SK-N-SH (cell line): ENCODE results near the gene UBXN10. TPM values are rescaled to one million over a fixed set of nuclear protein-coding genes. Genes with fewer than 3 reads are reported as not detected.

Experiments used
- CTCF ChIA-PET: fragments of 300-600, 350-600 bp; formaldehyde crosslinking; extraction: SDS; loops from one replicate; lab custom pipeline; 2021; lab: Yijun Ruan, JAX
- POLR2A ChIA-PET: fragments of 350-600 bp; sonication (Branson Sonifier 250); formaldehyde crosslinking; extraction: SDS; loops from one replicate; lab custom pipeline; 2020; ENCODE audit warnings: antibody characterized with exemption, inconsistent platforms; lab: Yijun Ruan, JAX
- DNase-seq: peaks from one replicate; pipeline ENCODE4 v3.0.0; 2012
- H2AFZ ChIP-seq: fragments of 200-600 bp; sonication (generic); 2 replicates; pipeline ENCODE4 v1.8.1; 2016; ENCODE audit warnings: antibody characterized with exemption, mild to moderate bottlenecking, low read depth
- H3F3A ChIP-seq: fragments of 200-600 bp; sonication (generic); replicated peaks from 2 replicates; pipeline ENCODE3; 2016; ENCODE audit warnings: antibody characterized with exemption, mild to moderate bottlenecking; ENCODE audit not compliant: insufficient read depth
- H3K27ac ChIP-seq, 2 experiments: fragments of 200-500 bp in 1 of 2; fragments of 200-600 bp in 1 of 2; sonication (Bioruptor generic) in 1 of 2; sonication (generic), shearing (Covaris generic) in 1 of 2; 2 replicates each; pipeline versions ENCODE4 v1.5.1 to v1.6.1; 2014 to 2016; ENCODE audit warnings: low read depth in 2 of 2, inconsistent platforms in 1 of 2, low read length in 1 of 2, mild to moderate bottlenecking in 1 of 2, mixed read lengths in 1 of 2
- H3K27me3 ChIP-seq: fragments of 200-600 bp; sonication (generic), shearing (Covaris generic); 2 replicates; pipeline ENCODE4 v1.6.1; 2016; ENCODE audit warnings: mixed run types; ENCODE audit not compliant: insufficient read depth
- H3K36me3 ChIP-seq, 2 experiments: fragments of 200-500 bp in 1 of 2; fragments of 200-600 bp in 1 of 2; sonication (Bioruptor generic) in 1 of 2; sonication (generic) in 1 of 2; replicated peaks in 1 of 2; 2 replicates each; pipeline versions ENCODE3 to v1.5.1; 2014 to 2016; ENCODE audit warnings: low read length in 1 of 2, mild to moderate bottlenecking in 1 of 2; ENCODE audit not compliant: insufficient read depth in 2 of 2, control insufficient read depth in 1 of 2
- H3K4me1 ChIP-seq, 2 experiments: fragments of 200-500 bp in 1 of 2; fragments of 200-600 bp in 1 of 2; sonication (Bioruptor generic) in 1 of 2; sonication (generic), shearing (Covaris generic) in 1 of 2; 2 replicates each; pipeline versions ENCODE4 v1.5.1 to v1.6.1; 2014 to 2016; ENCODE audit warnings: low read depth in 1 of 2, low read length in 1 of 2, mixed run types in 1 of 2; ENCODE audit not compliant: insufficient read depth in 2 of 2, control insufficient read depth in 1 of 2
- H3K4me2 ChIP-seq: fragments of 200-600 bp; sonication (generic), shearing (Covaris generic); 2 replicates; pipeline ENCODE4 v1.6.1; 2017; ENCODE audit warnings: mixed run types
- H3K4me3 ChIP-seq, 2 experiments: fragments of 200-500 bp in 1 of 2; fragments of 200-600 bp in 1 of 2; sonication (Bioruptor generic) in 1 of 2; sonication (generic), shearing (Covaris generic) in 1 of 2; 2 replicates each; pipeline versions ENCODE4 v1.5.1 to v1.8.1; 2014 to 2016; ENCODE audit warnings: low read depth in 2 of 2, inconsistent platforms in 1 of 2, low read length in 1 of 2, mild to moderate bottlenecking in 1 of 2, mixed read lengths in 1 of 2, moderate library complexity in 1 of 2
- H3K79me2 ChIP-seq: fragments of 200-600 bp; sonication (generic); 2 replicates; pipeline ENCODE4 v1.8.1; 2017; ENCODE audit warnings: mild to moderate bottlenecking; ENCODE audit not compliant: insufficient read depth
- H3K9ac ChIP-seq: fragments of 200-600 bp; sonication (generic); 2 replicates; pipeline ENCODE4 v1.6.1; 2017; ENCODE audit warnings: mixed run types
- H3K9me2 ChIP-seq: fragments of 200-600 bp; sonication (generic); 2 replicates; pipeline ENCODE4 v1.6.1; 2017; ENCODE audit warnings: mixed run types
- H3K9me3 ChIP-seq: fragments of 200-600 bp; sonication (generic); 2 replicates; pipeline ENCODE4 v1.6.1; 2017; ENCODE audit warnings: mixed run types, mild to moderate bottlenecking, moderate library complexity
- H4K20me1 ChIP-seq: fragments of 200-600 bp; sonication (generic); 2 replicates; pipeline ENCODE4 v1.6.1; 2017; ENCODE audit warnings: mild to moderate bottlenecking, mixed run types; ENCODE audit not compliant: insufficient read depth
- ELF1 ChIP-seq: IDR thresholded peaks from 2 replicates; pipeline ENCODE4 v1.4.0; 2012
- FOXM1 ChIP-seq: IDR thresholded peaks from 2 replicates; pipeline ENCODE4 v1.4.0; 2012; ENCODE audit warnings: low read depth, mild to moderate bottlenecking
- GATA2 ChIP-seq: sonication (generic); formaldehyde crosslinking; IDR thresholded peaks from 2 replicates; pipeline ENCODE4 v1.5.0; 2020; ENCODE audit warnings: mild to moderate bottlenecking, missing genetic modification reagents
- MEF2A ChIP-seq: IDR thresholded peaks from 2 replicates; pipeline ENCODE4 v1.4.0; 2012; ENCODE audit warnings: low read depth, borderline replicate concordance
- MXI1 ChIP-seq: IDR thresholded peaks from 2 replicates; pipeline ENCODE4 v1.6.1; 2012; ENCODE audit warnings: mild to moderate bottlenecking, low read depth, low read length, improper control_type of control experiment
- NRF1 ChIP-seq: IDR thresholded peaks from 2 replicates; pipeline ENCODE4 v1.6.1; 2012; ENCODE audit warnings: low read depth, mild to moderate bottlenecking, low read length
- RAD21 ChIP-seq: IDR thresholded peaks from 2 replicates; pipeline ENCODE4 v1.6.1; 2012; ENCODE audit warnings: mild to moderate bottlenecking, low read length
- RFX5 ChIP-seq: IDR thresholded peaks from 2 replicates; pipeline ENCODE4 v1.6.1; 2012; ENCODE audit warnings: mild to moderate bottlenecking, improper control_type of control experiment, low read length
- RXRA ChIP-seq: IDR thresholded peaks from 2 replicates; pipeline ENCODE4 v1.4.0; 2012; ENCODE audit warnings: low read depth, mild to moderate bottlenecking, borderline replicate concordance
- SMC3 ChIP-seq: IDR thresholded peaks from 2 replicates; pipeline ENCODE4 v1.6.1; 2012; ENCODE audit warnings: low read depth, low read length, improper control_type of control experiment
- TAF1 ChIP-seq: IDR thresholded peaks from 2 replicates; pipeline ENCODE4 v1.6.1; 2012; ENCODE audit warnings: low read depth, mild to moderate bottlenecking, low read length, moderate library complexity, borderline replicate concordance
- TCF12 ChIP-seq: IDR thresholded peaks from 2 replicates; pipeline ENCODE4 v1.4.0; 2012
- TEAD4 ChIP-seq: IDR thresholded peaks from 2 replicates; pipeline ENCODE4 v1.4.0; 2012; ENCODE audit warnings: mild to moderate bottlenecking, borderline replicate concordance; ENCODE audit not compliant: insufficient read depth
- WGBS: methylation state at CpG from one replicate; pipeline ENCODE4 v1.1.6; 2017; ENCODE audit warnings: low lambda C conversion rate; 5-methylcytosine and 5-hydroxymethylcytosine counted together
- polyA plus RNA-seq, 3 experiments: library from polyadenylated mRNA; depleted of rRNA; stranded (reverse); fragments of >200 nt; gene quantifications; 2 replicates each; pipeline ENCODE4 v1.2.3, GENCODE V29; 2012
- TF ChIP-seq, protein P1 (sequence below): IDR thresholded peaks from 2 replicates; pipeline ENCODE4 v1.4.0; 2012; ENCODE audit warnings: low read depth, borderline replicate concordance
- TF ChIP-seq, protein P2 (sequence below): IDR thresholded peaks from 2 replicates; pipeline ENCODE4 v1.4.0; 2012; ENCODE audit warnings: low read depth, borderline replicate concordance
- TF ChIP-seq, protein P3 (sequence below): fragments of 200-600 bp; sonication (generic); IDR thresholded peaks from 2 replicates; pipeline ENCODE4 v1.6.1; 2017; ENCODE audit warnings: antibody characterized with exemption, mild to moderate bottlenecking, moderate library complexity

UBXN10 gene
- polyA plus RNA-seq, 1 of the 3 experiments (the other 2 are of a cell fraction): not detected

DNA sequence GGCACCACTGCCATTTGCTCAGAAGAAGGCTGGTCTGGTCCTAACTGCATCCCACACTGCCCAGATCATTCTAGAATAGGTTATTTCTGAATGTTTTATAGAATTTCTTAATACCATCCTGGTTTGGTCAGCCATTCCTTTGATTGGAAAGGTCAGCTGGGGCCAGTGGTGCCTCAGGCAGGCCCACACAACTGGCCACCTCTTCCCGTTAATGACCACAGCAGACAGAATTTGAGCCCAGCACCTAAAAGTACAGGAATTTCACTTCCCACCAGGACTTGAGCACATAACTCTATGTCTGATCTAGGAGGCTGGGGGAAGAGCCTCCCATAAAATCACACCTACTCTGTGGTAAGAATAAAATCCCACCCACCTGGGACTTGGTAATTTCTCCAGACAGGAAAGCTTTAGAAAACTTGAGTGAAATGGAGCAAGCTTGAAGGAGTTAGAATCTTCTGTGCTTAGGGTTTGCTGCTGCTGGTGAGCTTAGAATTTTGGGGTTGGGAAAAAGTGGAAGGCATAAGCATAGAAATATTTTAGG lies 7.0 kb downstream of the UBXN10 start (continued):
- TF ChIP-seq, protein P1, sequence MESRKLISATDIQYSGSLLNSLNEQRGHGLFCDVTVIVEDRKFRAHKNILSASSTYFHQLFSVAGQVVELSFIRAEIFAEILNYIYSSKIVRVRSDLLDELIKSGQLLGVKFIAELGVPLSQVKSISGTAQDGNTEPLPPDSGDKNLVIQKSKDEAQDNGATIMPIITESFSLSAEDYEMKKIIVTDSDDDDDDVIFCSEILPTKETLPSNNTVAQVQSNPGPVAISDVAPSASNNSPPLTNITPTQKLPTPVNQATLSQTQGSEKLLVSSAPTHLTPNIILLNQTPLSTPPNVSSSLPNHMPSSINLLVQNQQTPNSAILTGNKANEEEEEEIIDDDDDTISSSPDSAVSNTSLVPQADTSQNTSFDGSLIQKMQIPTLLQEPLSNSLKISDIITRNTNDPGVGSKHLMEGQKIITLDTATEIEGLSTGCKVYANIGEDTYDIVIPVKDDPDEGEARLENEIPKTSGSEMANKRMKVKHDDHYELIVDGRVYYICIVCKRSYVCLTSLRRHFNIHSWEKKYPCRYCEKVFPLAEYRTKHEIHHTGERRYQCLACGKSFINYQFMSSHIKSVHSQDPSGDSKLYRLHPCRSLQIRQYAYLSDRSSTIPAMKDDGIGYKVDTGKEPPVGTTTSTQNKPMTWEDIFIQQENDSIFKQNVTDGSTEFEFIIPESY: no peak
- no peak for TF ChIP-seq TAF1
- TF ChIP-seq RXRA: no peak

DNA sequence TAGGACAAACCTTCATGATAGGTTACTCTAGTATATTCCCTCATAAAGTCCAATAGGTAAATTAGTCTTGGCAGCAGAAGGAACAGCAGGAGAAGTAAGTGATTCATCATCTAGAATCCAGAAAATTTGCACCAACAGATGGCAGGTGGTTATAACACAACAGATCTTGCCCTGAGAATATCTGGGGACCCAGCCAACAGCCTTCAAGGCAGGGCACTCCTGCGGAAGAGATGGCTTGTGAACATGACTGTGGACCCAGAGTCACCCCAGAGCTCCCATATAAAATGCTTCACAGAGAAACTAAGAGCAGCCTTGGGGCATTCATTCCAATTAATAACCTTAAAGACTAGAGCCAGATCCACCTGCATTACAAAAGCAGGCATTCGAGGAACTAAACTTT lies 8.3 kb downstream of the UBXN10 start:
- H3K9me2 ChIP-seq: no peaks in the 10 kb centered on the region
- H3F3A ChIP-seq: no peaks in the 10 kb centered on the region
- H3K79me2 ChIP-seq: no peaks in the 10 kb centered on the region
- ChIA-PET CTCF (interaction anchor here (0.9 to 3.7 kb wide), 3 partner anchors 11 to 25 kb away, joined by 3 to 21 read pairs (median 7); no protein-coding TSS in a partner anchor), POLR2A (no interaction called here)
- H4K20me1 ChIP-seq: no peaks in the 10 kb centered on the region
- 60% methylated on average over 2 of the region's 2 CpGs for WGBS
- H3K4me2 ChIP-seq: no peak overlapping the region
- H3K9ac ChIP-seq: no peak overlapping the region
- no peak overlapping the region for H3K4me3 ChIP-seq
- no peak overlapping the region for H3K27ac ChIP-seq
- no peak overlapping the region for H2AFZ ChIP-seq
- no peaks in the 10 kb centered on the region for H3K9me3 ChIP-seq
- H3K36me3 ChIP-seq: no peaks in the 10 kb centered on the region
- no peaks in the 10 kb centered on the region; a peak in 1 of 4 replicates for H3K4me1 ChIP-seq
- TF ChIP-seq TCF12 (no peak), RFX5 (no peak), MEF2A (no peak), TEAD4 (no peak), RXRA (no peak), GATA2 (no peak), FOXM1 (no peak)
- TF ChIP-seq, protein P2, sequence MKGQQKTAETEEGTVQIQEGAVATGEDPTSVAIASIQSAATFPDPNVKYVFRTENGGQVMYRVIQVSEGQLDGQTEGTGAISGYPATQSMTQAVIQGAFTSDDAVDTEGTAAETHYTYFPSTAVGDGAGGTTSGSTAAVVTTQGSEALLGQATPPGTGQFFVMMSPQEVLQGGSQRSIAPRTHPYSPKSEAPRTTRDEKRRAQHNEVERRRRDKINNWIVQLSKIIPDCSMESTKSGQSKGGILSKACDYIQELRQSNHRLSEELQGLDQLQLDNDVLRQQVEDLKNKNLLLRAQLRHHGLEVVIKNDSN: no peak
- H3K27me3 ChIP-seq: peaks cover 12% of the 10 kb centered on the region; the same call in 1 of the 2 replicates
- no peak for DNase-seq

DNA sequence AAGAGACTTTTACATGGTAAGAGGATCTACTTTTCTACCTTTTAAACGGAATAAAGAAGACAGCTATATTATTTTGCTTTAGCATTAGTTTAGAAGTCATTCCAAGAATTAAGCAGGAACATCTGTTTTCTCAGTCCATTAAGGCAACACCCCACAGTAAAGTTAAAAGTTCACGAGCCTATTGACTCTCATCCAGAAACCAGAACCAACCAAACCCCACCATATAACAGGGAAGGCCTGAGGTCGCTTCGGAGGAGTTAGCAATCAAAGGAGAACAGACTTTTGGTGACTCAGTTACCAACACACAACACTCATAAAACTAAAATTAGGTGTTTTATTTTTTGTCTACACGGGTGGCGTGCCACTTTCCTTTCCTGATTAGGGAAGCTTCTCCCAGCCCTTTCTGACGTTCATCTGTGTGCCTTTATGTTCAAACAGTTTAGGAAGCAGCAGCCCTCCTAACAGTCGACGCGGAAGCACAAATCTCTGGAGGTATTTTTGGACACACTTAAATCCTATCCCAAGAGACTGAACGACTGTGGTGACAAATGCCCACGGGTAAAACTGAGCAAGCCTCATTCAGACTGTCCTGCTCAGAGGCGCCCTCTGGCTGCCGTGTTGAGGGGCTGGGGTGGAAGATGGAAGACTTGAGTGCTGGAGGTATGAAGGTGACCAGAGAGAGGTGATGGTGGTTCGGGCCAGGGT lies 9.0 kb downstream of the UBXN10 start:
- no peaks in the 10 kb centered on the region for H3K9me3 ChIP-seq
- peak; percentile 57 for DNase-seq
- H3K9me2 ChIP-seq: no peaks in the 10 kb centered on the region
- H3K79me2 ChIP-seq: no peaks in the 10 kb centered on the region
- no peaks in the 10 kb centered on the region for H3K36me3 ChIP-seq
- H3K4me2 ChIP-seq: no peak overlapping the region
- POLR2A ChIA-PET: no interaction called here
- CTCF ChIA-PET: interaction anchor here (0.7 to 3.7 kb wide), 10 partner anchors 10 to 236 kb away, joined by 3 to 21 read pairs (median 6); no protein-coding TSS in a partner anchor
- H3K4me1 ChIP-seq: no peaks in the 10 kb centered on the region; a peak in 1 of 4 replicates
- H3K4me3 ChIP-seq: peak overlapping the region in 1 of 2 experiments; percentile 49; a peak in 1 of 4 replicates
- H4K20me1 ChIP-seq: no peaks in the 10 kb centered on the region
- peaks cover 12% of the 10 kb centered on the region; the same call in 1 of the 2 replicates for H3K27me3 ChIP-seq
- H3K9ac ChIP-seq: no peak overlapping the region
- no peak overlapping the region for H3K27ac ChIP-seq
- no peak overlapping the region for H2AFZ ChIP-seq
- WGBS: 43% methylated on average over 15 of the region's 15 CpGs
- TF ChIP-seq NRF1: peak; percentile 6; the same call in 1 of the 2 replicates
- TF ChIP-seq MXI1: no peak
- TF ChIP-seq ELF1: no peak
- peak; percentile 64 for TF ChIP-seq SMC3
- peak; percentile 45 for TF ChIP-seq RAD21
- TF ChIP-seq, protein P3, sequence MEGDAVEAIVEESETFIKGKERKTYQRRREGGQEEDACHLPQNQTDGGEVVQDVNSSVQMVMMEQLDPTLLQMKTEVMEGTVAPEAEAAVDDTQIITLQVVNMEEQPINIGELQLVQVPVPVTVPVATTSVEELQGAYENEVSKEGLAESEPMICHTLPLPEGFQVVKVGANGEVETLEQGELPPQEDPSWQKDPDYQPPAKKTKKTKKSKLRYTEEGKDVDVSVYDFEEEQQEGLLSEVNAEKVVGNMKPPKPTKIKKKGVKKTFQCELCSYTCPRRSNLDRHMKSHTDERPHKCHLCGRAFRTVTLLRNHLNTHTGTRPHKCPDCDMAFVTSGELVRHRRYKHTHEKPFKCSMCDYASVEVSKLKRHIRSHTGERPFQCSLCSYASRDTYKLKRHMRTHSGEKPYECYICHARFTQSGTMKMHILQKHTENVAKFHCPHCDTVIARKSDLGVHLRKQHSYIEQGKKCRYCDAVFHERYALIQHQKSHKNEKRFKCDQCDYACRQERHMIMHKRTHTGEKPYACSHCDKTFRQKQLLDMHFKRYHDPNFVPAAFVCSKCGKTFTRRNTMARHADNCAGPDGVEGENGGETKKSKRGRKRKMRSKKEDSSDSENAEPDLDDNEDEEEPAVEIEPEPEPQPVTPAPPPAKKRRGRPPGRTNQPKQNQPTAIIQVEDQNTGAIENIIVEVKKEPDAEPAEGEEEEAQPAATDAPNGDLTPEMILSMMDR: peak; percentile 69
- no peaks in the 10 kb centered on the region for H3F3A ChIP-seq
